GM23248 (cell line): ENCODE data around the gene DEFB119.

Experiments used
- EZH2 ChIP-seq: fragments of 200-600 bp; sonication (generic); IDR thresholded peaks from 2 replicates; pipeline ENCODE4 v1.6.1; 2018; ENCODE audit warnings: antibody characterized with exemption, mild to moderate bottlenecking; ENCODE audit not compliant: insufficient read depth, poor library complexity, severe bottlenecking
- EZH2phosphoT487 ChIP-seq: fragments of 200-600 bp; sonication (generic); IDR thresholded peaks from 2 replicates; pipeline ENCODE4 v1.6.1; 2018; ENCODE audit warnings: antibody characterized with exemption, moderate library complexity, mild to moderate bottlenecking, low read depth; ENCODE audit not compliant: insufficient read depth

DNA sequence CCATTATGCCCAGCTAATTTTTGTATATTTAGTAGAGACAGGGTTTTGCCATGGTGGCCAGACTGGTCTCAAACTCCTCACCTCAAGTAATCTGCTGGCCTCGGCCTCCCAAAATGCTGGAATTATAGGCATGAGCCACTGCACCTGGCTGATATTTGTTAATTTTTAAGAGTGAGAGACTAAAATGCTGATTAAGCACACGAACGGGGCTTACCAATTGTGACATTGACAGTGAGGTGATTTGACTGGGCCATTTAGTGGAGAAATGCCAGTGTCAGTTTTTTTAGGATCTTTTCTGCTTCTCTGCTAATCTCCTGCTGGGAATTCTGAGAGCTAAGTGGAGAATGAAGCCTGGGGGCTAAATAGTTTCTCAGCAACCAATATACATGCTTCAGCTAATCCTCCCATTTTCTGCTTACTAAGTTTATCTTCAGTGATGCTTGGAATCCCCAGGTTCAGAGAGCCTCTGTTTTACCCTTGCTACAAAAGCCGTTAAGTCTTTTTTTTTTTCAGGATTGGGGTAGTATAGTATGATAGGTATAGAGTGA lies 40.3 kb upstream of the DEFB119 start:
- TF ChIP-seq EZH2 (no peak), EZH2phosphoT487 (no peak)
